GM18867 (cell line): ENCODE results near the gene TMEM190.

Experiments
- ATAC-seq: cut with Tn5 transposase; IDR thresholded peaks from one replicate; pipeline ENCODE4 v1.9.1; 2021; ENCODE audit warnings: mild to moderate bottlenecking, moderate library complexity; ENCODE audit not compliant: unreplicated experiment

TMEM190 gene

DNA sequence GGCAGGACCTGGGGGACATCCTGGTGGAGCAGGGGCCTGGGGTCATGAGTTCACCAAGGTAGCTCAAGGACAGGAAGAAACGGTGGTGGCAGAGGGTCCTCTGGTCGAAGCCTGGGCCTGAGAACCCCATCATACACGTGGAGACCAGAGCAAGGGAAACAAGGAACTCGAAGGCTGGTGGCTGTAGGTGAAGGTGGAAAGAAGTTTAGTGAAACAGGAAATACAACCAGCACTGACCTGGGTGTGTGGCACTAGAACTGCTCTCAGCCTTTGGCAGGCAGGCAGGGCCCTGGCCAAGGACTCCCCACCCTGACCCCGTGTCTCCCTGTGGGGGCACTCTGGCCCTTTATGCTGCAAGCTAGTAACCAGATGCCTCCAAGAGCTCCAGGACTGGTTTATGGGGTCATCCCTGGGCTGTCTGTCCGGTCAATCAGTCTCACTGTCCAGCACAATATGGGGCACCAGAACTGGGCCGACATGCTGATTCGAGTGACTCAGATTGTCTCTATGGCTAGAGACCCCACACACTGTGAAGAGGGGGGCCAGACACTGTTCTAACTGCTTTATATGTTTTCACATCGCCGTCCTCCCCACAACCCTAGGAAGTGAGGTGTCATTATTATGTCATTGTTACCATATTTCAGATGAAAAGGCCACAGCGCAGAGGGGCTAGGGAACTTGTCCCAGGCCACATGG is 25.9 kb upstream of the TMEM190 start:
- ATAC-seq, result no peak

DNA sequence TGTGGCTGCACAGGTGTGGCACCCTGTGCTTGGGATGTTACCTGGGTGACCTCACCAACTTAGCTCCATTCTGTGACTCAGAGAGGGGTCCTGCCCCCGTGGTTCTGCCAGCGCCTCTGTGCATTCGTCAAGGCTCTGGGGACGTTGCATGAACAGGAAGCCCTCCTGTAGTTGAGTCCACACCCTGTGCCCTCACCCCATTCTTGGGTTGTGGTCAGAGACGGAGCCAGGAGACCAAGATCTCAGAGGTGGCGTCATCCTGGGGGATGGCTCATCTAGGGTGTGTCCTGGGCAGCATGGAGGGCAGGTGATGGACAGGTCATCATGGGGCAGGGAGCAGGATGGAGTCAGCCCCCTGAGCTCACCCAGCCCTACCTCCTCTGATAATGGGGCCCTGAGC is 24.6 kb upstream of the TMEM190 start:
- no peak for ATAC-seq

DNA sequence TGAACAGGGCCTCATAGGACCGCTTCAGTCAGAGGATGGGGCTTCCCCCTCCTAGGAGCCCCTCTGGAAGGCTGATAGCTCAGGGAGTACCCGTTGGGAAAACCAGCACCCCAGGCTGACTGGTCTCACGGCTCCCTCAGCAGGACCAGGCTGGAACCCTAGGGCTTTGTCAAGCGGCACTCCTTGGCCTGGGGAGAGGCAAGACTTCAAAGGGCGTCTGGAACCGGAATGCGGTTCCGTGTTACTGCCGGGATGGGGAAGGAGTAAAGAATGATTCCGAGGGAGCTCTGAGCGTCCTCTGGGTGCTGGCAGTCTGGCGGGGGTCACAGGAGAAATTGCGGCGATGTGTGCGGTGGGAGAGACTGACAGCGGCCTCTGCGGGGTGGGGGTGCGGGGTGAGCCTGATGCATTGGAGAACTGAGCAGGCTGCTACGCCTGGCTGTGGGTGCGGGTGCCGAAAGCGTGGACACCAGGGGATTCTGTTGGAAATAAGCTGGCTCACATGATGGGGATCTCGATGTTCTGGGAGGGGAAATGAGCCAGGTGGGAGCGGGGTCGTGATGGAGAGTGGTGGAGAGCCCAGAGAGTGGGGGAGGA is 24.0 kb upstream of the TMEM190 start:
- no peak for ATAC-seq

DNA sequence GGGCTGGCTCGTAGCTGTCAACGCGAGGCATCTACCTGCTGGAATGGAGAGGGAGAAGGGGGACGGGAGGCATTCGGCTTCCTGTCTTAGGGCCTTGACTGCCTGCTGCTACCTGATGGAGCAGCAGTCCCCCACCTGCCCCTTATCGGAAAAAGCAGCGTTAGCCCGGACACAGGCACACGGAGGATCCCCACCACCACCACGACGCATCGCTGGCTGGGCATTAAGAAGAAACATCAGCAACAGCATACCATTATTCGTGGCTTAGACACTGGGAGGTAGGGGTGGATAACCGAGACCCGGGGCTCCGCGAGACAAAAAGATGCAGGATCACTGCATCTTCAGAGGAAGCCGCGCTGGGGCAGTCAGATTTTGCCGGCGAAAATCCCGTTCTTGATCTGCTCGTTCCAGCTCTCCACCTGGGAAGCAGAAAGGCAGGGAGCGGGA is 23.2 kb upstream of the TMEM190 start:
- ATAC-seq, result no peak

DNA sequence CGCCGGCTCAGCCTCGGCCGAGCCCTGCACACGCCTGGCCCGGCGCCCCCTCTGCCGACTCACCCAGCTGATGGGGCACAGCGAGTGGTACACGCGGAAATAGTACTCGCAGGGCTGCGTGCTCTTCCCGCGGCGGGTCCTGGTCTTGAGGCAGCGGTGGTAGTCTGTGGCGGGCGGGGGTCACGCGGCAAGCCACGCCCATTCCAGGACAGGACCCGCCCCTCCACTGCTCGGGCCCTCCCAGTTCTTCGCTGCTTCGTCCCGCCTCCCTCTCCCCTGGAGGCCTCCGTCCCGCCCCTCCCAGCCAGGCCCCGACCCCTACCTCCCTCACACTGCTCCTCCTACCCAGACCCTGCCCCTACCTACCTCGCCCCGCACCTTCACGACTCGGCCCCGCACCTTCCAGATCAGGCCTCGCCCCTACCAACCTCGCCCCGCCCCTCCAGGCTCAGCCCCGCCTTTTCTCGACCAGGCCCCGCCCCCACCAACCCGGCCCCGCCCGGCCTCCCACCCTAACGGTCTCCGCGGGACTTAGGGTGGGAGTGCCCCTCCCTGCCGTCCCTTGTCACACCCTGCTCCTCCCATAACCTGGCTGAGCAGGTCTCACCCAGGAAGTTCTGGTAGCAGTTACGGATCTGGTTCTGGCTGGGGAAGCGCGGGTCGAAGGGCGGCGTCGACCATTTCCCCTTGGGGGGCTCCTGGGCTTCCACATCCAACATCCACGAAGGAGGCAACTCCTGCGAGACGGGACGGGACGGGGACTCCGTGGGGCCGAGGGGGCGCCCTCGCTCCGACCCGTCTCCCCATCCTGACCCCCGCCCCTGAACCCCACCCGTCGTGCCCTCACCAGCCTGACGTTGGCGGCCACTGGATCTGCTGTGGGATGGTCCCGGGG is 22.6 kb upstream of the TMEM190 start:
- ATAC-seq, result no peak

DNA sequence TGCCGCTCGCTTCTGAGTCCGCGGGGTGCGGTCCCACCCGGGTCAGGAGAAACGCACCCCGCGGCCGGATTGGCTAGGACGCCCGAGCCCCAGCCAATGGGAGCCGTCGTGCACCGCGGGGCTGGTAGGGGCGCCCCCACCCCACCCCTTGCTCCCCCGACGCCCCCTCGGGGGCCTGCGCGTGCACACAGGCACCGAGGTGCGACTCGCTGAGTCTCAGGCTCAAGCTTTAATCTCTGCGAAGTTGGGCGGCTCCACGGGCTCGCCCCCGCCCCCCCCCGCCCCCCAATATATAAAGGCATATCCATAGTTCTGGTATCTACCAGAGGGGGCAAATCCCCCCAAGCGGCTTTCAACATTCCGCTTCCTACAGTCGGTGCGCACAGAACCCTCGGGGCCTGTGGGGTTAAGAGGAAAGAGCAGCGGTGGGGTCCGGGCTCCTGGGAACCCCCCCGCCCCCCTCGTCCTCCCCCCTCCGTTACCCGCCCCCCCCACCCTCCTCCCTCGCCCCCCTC is 21.9 kb upstream of the TMEM190 start, which contains the start of gene COX6B2:
Gene COX6B2, minus strand, starts transcription at position 22 of the 515 bp plus-strand sequence. CDS start 198 bp downstream, outside the sequence.
- no peak for ATAC-seq

DNA sequence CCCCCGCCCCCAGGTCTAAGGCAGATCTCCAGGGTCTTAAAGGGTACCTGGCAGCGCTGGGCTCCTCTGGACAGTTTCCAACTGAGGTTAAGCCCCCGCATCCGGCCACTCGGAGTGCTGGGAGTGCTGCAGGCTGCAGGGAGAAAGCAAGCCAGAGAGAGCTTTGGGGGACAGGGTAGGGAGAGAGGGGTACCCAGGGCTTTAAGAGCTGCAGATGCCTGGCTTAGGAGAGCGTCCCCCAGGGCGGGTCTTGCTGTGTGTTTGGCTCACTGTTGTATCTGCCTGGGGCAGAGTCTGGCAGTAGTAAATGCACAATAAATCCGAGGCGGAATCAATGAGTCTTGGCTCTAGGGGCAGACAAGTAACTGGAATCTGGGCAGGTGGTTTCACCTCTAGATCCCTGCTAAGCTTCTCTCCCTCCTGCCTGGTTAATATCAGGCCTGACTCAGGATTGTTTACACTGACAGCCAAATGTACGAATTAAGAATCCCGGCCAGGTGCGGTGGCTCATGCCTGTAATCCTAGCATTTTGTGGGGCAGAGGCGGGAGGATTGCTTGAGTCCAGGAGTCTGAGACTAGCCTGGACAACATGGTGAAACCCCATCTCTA is 21.3 kb upstream of the TMEM190 start:
- ATAC-seq, result no peak

DNA sequence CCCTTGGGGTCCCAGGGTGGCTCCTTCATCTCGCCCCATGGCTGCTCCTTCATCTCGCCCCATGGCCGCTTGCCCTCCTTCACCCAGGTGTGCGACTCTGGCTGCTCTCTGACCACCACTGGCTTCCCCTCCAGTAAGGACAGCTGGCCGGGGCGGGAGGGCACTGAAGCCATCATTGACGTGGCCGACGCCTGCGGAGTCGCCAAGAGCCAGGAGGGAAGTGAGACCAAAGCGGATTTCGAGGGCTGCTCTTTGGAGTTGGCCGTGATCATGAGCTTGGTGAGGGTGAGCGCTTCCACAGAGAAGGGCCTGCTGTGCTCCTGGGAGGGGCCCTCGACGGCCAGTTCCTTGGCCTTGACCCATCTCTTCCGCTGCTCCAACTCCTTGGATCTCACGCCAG is 18.1 kb upstream of the TMEM190 start:
- no peak for ATAC-seq

DNA sequence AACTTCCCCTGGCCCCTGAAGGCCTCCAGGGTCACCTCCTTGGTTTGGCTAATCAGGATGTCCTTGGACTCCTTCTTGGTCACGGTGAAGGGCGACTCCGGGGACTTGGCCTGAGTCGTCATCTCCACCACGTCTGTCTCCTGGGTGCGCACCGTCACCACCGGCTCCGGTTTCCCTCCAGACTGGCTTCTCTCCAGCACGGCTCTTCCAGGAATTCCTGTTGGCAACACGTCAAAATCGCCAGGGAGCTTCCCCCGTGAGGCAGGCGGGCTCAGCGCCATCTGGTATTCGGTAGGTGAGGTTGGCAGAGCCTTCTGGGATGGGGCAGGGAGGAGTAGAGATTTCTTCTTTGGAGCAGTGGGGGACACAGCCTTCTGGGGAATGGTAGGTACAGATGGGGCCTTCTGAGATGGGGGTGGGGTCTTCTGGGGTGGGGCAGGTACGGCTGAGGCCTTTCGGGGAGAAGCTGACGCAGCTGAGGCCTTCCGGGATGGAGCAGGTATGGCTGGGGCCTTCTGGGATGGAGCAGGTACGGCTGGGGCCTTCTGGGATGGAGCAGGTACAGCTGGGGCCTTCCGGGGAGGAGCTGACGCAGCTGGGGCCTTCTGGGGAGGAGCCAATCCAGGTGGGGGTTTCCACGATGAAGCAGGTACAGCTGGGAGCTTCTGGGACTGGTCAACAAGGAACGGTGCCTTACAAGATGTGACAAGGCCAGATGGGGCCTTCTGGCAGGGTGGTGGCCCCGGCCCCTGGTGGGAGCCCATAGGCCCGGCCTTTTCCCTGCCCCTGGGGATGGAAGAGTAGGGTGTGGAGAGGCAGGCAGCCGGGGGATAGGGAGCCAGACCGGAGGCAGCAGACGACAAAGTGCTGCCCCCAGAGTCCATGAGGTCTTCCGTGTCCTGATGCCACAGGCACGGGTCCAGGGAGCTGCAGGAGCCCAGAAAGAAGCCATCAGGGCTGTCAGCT is 17.4 kb upstream of the TMEM190 start:
- no peak for ATAC-seq

DNA sequence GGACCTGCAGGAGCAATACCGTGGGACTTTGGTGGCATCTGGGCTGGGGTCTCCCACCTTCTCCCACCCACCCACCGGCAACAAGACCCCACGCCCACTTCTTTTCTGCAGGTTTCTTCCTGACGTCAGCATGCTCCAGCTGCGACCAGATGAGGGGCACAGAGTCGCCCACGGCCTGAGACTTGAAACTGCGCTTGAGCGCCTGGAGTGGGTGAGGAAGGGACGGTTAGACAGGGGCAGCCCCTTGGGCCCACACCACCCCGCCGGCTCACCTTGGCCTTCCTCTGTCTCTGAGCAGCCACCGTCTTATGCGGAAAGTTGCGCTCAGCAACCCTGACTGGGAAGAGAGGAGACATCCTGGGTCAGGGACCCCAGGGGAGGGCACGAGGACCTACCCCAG is 15.7 kb upstream of the TMEM190 start:
- ATAC-seq, result no peak

DNA sequence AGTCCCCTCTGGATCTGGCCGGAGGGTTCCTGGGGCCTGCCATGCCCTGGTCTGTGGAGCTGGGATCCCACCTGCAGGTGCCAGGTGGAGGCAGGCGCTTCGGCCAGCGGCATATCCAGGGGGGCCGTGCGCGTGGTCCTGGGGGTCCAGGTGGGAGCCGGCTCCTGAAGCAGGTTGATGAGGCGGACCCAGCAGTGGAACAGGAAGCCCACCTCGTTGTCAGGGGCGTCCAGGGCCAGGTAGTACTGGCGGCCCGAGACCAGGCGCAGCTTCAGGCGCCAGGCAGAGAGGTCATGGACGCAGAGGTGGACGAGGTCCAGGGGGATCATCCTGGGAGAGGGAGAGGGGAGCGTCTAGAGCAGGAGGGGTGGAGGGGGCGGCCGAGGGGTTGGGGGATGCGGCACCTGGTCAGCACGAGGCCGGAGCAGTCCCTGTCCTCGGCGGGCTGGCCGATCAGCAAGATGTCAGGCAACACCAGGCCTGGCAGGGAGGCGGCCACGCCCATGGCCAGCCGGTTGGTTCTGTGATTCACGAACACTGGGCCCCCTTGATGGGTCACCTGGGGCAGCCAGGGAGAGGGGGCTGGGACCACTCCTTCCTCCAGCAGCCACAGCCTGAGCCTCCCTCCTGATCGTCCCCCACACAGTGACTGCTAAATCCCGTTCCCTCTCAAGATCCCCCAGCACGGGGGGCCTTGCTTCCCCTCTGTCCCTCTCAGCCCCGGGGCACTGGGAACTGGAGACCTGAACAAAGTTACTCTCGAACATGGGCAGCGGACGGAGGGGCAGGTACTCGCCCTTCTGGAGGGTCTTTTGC is 14.2 kb upstream of the TMEM190 start:
- ATAC-seq, result no peak

DNA sequence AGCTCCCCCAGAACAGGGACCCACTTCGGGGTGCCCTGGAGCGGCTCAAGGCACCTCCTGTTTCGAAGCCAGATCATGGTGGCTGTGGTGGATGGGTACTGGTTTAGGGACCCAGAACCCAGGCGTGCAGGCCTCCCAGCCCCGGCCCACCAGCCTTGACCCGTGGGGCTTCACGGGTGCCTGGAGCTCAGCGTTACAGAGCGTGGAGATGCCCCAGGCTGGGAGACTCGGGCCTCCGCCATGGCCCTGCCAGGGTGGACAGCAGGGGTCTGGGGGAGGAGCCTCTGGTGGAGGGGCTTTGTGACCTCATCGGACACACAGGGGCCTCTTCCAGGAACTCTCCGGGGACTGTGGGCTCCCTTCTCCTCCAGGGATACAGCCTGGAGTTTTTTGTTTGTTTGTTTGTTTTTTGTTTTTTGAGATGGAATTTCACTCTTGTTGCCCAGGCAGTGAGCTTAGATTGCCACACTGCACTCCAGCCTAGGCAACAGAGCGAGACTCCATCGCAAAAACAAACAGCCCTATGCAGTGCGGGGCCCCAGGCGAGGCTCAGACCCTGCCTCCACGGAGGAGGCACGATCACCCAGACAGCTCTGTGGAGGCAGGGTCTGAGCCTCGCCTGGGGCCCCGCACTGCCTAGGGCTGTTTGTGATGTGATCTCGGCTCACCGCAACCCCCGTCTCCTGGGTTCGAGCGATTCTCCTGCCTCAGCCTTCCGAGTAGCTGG is 13.5 kb upstream of the TMEM190 start, which contains the start of gene GARIN5B:
Gene GARIN5B, minus strand, starts transcription at position 271 of the 727 bp plus-strand sequence. Its CDS starts 194 bp downstream, at position 77.
- ATAC-seq, result no peak

DNA sequence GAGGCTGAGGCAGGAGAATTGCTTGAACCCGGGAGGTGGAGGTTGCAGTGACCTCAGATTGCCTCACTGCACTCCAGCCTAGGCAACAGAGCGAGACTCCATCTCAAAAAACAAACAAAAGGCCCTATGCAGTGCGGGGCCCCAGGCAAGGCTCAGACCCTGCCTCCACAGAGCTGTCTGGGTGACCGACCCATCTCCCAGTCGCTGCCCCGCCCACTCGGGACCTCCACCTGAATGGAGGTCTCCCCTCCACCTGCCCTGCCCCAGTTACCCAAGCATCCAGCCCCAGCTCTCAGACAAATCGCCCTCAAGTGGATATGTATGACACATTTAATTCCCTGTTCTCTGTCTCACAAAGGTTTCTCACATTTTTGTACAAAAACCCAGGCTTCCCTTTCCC is 11.4 kb upstream of the TMEM190 start:
- no peak for ATAC-seq

DNA sequence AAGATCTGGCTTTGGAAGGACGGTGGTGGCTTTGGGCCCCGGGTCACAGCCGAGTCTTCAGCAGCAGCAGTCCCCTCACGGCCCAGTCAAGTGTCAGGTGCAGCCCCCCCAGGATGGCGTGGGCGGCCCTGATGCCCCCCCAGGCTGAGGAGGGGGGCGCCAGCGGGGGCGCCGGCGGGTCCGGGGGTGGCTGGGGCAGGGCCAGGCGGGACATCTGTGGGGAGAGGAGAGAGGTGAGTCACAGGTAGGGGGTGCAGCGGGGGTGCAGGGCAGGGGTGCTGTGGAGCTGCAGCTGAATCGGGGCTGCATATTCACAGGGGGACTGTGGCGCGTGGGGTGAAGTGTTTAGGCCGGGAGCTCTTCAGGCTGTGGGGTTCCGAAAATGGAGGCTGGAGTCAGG is 10.7 kb upstream of the TMEM190 start:
- ATAC-seq, result no peak

DNA sequence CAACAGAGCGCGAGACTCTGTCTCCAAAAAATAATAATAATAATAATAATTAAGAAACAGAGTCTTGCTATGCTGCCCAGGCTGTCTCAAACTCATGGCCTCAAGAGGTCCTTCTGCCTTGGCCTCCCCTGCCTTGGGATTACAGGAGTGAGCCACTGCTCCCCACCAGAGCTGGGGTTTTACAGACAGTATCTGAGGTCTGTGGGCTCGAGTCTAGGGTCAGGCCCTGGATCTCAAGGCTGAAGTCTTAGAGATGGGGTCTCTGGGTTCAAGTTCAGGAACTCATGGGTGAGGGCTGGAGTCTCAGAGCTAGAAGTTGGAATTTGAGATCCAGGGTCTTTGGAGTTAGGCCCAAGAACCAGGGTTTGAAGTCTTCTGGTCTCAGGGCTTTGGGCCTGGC is 9.8 kb upstream of the TMEM190 start:
- ATAC-seq, result no peak

DNA sequence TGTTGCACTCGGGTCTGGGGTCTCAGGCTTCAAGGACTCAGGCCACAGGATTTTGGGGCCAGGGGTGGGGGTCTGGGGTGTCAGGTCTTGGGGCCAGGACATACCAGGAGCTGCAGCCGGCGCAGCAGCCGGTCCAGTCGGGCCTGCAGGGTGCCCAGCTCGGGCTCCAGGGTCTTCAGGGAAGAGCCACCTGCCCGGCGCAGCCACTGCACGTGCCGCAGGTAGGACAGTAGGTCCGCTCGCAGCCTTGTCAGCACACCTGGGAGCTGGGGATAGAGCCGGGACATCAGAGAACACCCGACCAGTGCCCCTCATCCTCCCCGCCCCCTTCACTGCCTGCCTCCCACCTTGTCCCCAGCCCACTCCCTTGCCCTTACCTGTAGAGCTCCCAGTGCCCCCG is 8.5 kb upstream of the TMEM190 start:
- no peak for ATAC-seq

DNA sequence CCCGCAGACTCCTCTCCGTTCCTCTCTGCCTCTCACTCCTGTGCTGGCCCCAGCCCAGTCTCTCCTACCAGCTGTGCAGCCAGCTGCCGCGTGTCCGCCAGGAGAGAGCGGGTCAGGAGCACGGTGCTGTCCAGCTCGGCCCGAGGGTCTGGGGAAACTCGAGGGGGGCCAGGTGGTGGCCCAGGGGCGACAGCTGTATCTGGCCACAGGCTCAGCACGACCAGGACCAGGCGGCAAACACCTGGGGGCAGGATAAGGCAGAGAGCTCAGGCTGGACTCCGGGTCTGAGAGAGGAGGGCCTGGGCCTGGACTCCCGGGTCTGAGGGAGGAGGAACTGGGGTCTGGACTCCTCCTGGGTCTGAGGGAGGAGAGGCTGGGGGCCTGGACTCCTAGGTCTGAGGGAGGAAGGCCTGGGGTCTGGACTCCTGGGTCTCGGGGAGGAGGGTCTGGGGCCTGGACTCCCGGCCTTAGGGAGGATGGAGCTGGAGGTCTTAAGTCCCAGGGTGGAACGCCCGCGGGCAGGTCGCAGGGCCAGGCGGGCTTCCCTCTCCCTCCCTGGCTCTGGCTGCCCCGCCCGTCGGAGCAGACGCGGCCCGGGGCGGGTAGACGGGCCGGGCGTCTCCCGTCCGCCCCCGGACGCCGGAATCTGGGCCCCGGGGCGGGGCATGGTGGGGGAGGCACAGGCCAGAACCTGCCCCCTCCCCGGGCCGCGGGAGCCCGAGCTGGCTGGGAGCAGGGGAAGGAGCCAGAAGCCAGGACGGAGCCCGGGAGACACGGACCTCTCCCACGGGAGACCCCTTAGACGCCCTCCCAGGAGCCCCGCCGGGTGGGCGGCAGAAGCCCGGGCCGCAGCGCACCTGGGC is 7.7 kb upstream of the TMEM190 start:
- ATAC-seq, result no peak
